ENCODE data around the gene SPEF1. TPM values are rescaled to one million over a fixed set of nuclear protein-coding genes. Genes with fewer than 3 reads are reported as not detected.

Gene SPEF1
- total and polyA plus RNA-seq, 2 of the 13 experiments (the other 11 are each of a cell fraction or from before 2014, with no cell fraction given), result 0.11 to 0.27 TPM

- TF ChIP-seq, protein P1, sequence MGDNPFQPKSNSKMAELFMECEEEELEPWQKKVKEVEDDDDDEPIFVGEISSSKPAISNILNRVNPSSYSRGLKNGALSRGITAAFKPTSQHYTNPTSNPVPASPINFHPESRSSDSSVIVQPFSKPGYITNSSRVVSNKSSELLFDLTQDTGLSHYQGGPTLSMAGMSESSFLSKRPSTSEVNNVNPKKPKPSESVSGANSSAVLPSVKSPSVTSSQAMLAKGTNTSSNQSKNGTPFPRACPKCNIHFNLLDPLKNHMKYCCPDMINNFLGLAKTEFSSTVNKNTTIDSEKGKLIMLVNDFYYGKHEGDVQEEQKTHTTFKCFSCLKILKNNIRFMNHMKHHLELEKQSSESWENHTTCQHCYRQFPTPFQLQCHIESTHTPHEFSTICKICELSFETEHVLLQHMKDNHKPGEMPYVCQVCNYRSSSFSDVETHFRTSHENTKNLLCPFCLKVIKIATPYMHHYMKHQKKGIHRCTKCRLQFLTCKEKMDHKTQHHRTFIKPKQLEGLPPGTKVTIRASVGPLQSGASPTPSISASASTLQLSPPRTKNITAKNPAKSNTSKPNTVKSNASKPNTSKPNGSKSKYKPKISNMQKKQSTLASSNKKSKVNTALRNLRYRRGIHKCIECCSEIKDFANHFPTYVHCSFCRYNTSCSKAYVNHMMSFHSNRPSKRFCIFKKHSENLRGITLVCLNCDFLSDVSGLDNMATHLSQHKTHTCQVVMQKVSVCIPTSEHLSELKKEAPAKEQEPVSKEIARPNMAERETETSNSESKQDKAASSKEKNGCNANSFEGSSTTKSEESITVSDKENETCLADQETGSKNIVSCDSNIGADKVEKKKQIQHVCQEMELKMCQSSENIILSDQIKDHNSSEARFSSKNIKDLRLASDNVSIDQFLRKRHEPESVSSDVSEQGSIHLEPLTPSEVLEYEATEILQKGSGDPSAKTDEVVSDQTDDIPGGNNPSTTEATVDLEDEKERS (CRISPR knock-in tag; IDR thresholded peaks at IDR 0.05), result peak; percentile 51; the same call in 1 of the 2 replicates
- TF ChIP-seq JDP2 (CRISPR knock-in tag; IDR thresholded peaks at IDR 0.05; ENCODE audit: borderline replicate concordance) (no peak), CENPX (CRISPR knock-in tag; IDR thresholded peaks at IDR 0.05) (no peak), ZNF564 (CRISPR knock-in tag; IDR thresholded peaks at IDR 0.05) (peak; percentile 71; the same call in 1 of the 2 replicates), ZFX (CRISPR knock-in tag; IDR thresholded peaks at IDR 0.05; ENCODE audit: low read depth) (0 out of 2 replicates have a peak, but pooled peaks have one; percentile 2), ZSCAN22 (CRISPR knock-in tag; IDR thresholded peaks at IDR 0.05) (no peak), ZNF33A (CRISPR knock-in tag; IDR thresholded peaks at IDR 0.05; ENCODE audit: borderline replicate concordance) (no peak), DPF2 (CRISPR knock-in tag; IDR thresholded peaks at IDR 0.05; ENCODE audit: borderline replicate concordance, low read depth) (no peak), RELA (CRISPR knock-in tag; IDR thresholded peaks at IDR 0.05) (no peak), HES4 (CRISPR knock-in tag; IDR thresholded peaks at IDR 0.05; ENCODE audit: borderline replicate concordance) (peak; percentile 66; the same call in 1 of the 2 replicates), HNRNPK (IDR thresholded peaks at IDR 0.05; ENCODE audit: low read depth, low read length, poor library complexity, severe bottlenecking) (peak; percentile 94), ZNF232 (CRISPR knock-in tag; IDR thresholded peaks at IDR 0.05; ENCODE audit: borderline replicate concordance) (no peak), KDM5A (IDR thresholded peaks at IDR 0.05; ENCODE audit: borderline replicate concordance, low read length) (peak; percentile 63; the same call in 1 of the 2 replicates), TCF7L2 (IDR thresholded peaks at IDR 0.05; ENCODE audit: low read depth, low read length) (no peak), RBFOX2 (IDR thresholded peaks at IDR 0.05; ENCODE audit: low read depth, low read length) (peak; percentile 60), ZNF790 (CRISPR knock-in tag; IDR thresholded peaks at IDR 0.05; ENCODE audit: borderline replicate concordance) (no peak; the same call in 1 of the 2 replicates), ZNF503 (CRISPR knock-in tag; IDR thresholded peaks at IDR 0.05) (no peak), AGO2 (optimal IDR thresholded peaks at IDR 0.05; ENCODE audit: low read depth, low read length) (peak; percentile 61), ZNF451 (CRISPR knock-in tag; IDR thresholded peaks at IDR 0.05) (0 out of 2 replicates have a peak, but pooled peaks have one; percentile 39)
- TF ChIP-seq, protein P2, sequence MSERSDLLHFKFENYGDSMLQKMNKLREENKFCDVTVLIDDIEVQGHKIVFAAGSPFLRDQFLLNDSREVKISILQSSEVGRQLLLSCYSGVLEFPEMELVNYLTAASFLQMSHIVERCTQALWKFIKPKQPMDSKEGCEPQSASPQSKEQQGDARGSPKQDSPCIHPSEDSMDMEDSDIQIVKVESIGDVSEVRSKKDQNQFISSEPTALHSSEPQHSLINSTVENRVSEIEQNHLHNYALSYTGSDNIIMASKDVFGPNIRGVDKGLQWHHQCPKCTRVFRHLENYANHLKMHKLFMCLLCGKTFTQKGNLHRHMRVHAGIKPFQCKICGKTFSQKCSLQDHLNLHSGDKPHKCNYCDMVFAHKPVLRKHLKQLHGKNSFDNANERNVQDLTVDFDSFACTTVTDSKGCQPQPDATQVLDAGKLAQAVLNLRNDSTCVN (CRISPR knock-in tag; IDR thresholded peaks at IDR 0.05; ENCODE audit: borderline replicate concordance), result 0 out of 2 replicates have a peak, but pooled peaks have one; percentile 26
- TF ChIP-seq, protein P3, sequence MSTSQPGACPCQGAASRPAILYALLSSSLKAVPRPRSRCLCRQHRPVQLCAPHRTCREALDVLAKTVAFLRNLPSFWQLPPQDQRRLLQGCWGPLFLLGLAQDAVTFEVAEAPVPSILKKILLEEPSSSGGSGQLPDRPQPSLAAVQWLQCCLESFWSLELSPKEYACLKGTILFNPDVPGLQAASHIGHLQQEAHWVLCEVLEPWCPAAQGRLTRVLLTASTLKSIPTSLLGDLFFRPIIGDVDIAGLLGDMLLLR (CRISPR knock-in tag; IDR thresholded peaks at IDR 0.05), result 0 out of 2 replicates have a peak, but pooled peaks have one; percentile 31
These were observed 15.4 kb upstream of the SPEF1 start (continued) for GRCh38 chr20:3796477-3797225.
